Glomerular visceral epithelial cell (primary cell): Measurements from ENCODE around the gene PRKCA.
"Not testable (repeated sequence)": the region's sequence is repeated elsewhere in the genome, so short reads cannot be mapped to it uniquely, and the experiment has no call there.

ENCODE experiments used
- DNase-seq: peaks from one replicate; pipeline ENCODE4 v3.0.0-alpha.2; 2016; ENCODE audit errors: extremely low spot score

The PRKCA gene

DNA sequence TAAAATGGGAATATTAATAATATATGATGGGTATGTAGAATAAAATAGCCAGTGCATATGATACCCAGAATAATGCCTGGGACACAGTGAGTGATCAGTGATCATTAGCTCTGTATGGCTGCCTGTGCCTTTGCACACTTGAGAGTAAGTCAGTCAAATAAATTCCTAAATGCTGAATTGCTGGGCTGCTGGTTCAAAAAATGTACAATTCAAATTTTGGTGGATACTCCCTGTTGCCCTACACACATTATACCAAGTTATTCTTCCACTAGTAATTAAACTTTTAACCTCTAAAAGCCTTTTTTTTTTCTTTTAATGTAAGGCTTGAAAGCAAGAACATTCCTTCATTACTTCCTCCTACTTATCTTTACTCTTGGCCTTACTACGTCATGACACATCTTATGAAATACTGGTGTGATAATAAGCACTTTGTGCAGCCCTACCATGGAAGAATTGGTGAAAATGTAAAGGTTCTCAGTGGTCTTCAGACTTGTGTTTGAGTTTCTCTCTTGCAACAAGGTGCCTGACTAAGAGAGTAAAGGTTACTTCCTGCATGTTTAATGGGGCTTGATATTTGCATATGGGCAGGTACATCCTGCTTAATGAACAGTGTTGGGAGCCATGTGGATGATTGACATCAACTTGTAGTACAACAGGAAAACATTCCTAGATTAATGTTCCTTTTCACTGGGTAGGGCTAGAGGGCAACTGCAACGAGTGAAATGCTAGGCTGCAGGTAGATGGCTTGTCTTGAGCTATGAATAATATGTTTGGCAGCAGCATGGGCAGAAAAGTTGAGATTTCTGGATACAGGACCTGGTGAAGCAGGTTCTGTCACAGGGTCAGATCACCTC lies 84.3 kb downstream of the PRKCA start:
- no peak for DNase-seq

DNA sequence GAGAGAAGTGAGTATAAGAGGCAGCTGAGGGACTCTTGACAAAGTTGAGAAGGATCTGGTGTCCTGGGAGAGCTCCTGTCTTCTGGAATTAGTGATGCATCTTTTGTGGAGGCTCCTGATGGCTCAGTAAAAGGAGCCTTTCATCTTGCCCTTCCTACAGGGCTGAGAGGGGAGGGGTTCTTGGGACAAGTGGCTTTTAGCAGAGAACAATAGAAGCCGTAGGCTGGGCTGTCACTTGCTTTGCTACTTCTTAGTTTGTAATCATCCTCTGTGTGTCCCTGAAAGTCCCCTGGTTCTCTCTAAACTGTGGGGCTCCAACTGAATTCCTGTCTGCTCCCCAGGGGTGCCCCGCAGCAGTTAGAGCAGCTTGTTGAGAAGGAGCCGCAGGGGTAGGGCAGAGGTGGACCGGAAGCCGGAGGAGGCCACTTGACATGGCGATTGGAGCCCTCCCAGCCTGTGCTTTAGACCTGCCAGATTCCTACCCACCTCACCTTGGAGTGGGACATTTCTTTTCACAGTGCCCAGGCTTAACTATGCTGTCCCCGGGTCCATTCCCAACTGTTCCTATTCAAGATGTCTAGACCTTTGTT lies 85.1 kb downstream of the PRKCA start:
- DNase-seq, result no peak

DNA sequence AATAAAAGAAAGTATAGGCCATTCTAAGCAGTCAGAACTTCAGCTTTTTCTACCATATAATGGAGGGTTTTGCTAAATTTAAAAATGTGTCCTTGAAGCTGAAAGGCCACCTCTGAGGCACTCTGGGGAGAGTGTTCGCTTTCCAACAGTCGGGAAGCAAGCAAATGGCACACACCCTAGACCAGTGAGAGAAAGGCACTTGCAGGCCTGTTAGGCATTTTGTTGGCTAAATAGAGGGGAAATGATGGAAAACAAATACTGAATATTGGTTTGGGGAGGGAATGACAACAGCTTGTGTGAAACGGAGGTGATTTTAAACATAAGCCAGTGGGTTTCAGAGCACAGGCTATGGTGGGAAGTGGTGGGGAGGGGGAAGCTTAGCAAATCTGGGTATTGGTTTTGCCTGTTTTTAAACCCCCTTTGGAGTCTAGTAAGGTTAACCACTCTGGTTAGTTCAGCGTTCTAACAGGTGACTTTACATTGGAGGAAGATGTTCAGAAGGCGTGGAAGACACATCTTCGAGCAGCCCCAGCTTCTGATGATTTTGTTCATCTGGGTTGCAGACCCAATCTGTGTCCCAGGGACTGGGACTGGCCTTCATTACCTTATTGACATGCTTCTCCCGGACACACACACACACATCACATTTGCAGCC lies 90.5 kb downstream of the PRKCA start:
- no peak for DNase-seq

DNA sequence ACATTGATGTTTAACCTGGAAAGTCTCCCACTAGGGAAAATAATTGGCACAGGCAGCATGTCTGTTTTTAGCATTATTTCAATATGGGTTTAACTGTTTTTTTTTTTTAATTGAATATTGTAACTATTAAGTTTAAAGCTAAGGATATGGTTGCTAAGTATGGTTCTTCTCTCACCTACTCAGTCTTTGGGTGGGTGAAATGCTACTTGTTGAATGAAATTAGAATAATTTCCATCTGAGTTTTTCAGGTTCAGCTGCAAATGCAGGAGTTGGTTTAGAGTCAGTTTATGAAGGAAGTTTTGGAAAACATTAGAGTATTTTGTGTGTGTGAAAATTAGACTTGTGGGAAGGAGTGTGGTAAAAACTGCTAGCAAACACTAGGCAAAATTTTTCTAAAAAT lies 93.5 kb downstream of the PRKCA start:
- DNase-seq, result no peak

DNA sequence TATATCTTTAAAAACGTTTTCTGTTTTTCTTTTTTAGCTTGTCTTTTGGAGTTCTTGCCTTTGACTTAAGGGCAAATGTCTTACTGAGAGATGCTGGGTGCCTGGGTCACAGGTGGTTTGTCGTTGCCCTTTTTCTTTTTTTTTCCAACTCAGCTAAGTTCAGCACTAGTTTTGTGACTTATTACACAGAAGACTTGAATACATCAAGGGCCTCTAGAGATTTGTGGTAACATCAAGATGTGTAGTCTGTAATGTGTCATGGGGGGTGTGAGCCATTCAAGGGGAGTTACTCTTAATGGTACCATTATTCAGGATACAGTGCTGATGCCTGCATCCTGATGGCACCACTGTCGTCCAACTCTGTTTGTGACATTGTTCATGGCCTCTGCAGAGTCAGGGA lies 95.1 kb downstream of the PRKCA start:
- DNase-seq, result no peak

DNA sequence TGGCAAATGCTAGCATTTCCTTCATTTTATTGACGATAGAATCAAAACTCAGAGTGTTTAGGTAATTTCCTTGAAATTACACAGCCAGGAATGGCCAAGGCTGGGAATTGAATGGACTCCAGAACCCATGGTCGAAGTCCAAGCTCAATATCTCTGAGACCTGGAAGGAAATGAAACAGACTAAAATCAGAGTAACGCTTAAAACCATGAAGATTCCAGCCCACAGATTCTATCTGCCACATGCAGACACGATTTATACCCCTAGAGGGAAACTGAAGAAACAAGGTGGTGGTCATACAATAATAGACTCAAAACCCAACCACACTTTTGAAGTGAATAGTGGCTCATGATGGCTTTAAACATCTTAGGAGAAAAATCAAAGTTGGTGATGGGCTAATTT lies 95.6 kb downstream of the PRKCA start:
- DNase-seq, result no peak

DNA sequence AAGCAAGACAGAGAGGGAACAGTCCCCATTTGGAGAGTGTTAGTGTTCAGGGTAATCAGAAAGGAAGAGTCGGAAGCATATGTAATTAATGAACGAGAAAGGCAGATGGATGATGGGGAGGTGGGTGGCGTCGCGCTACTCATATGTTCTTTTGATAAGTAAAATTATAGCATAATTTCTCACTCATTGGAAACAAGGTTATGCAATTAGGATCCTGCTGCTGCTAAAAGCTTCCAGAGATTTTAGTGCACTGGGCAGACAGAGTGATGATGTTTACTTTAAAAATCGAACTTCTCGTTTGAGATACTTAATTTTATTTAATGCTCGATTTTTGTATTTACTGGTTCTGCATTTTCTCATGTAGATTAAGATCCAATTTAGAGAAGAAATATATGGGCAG lies 96.2 kb downstream of the PRKCA start:
- no peak for DNase-seq

DNA sequence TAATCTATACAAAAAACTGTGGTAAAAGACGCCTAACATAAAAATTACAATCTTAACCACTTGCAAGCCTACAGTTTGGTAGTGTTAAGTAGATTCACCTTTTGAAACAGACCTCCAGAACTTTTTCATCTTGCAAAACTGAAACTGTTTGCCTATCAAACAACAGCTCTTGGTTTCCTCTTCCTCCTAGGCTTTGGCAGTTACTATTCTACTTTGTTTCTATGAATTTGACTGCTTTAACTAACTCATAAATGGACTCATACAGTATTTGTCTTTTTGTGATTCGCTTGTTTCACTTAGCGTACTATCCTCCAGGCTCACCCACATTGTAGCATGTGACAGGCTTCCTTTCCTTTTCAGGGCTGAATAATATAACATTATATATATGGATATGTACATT lies 97.0 kb downstream of the PRKCA start:
- DNase-seq, result no peak

DNA sequence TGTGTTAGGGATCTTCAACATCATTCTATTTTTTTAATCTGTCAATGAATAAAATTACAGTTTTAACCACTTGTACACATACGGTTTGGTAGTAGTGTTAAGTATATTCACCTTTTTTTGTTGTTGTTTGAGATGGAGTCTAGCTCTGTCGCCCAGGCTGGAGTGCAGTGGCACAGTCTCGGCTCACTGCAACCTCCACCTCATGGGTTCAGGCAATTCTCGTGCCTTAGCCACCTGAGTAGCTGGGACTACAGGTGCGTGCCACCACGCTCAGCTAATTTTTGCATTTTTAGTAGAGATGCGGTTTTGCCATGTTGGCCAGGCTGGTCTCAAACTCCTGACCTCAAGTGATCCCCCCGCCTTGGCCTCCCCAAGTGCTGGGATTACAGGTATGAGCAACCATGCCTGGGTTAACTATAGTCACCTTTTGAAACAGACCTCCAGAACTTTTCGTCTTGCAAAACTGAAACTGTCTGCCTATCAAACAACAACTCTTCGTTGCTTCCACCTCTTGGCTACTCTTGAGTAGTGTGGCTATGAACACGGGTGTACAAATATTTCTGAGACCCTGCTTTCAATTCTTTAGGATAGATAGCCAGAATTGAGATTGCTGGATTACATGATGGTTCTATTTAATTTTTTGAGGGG lies 97.8 kb downstream of the PRKCA start:
- not testable (repeated sequence) for DNase-seq

DNA sequence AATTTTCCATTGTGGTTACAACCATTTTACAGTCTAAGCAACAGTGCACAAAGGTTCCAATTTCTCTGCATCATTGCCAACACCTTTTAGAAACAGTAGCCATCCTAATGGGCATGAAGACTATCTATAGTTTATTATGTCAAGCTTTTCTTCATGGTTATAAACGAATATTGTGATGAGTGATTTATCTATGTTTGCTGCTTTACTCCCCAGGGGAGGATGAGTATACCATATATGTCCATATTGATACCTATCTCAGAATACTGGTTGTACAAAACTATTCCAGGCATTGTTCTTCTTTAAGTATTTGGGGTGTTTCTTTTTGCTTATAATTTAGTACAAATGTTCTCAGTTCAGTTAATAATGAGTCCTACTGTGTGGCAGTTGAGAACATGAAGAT lies 98.3 kb downstream of the PRKCA start:
- DNase-seq, result no peak

DNA sequence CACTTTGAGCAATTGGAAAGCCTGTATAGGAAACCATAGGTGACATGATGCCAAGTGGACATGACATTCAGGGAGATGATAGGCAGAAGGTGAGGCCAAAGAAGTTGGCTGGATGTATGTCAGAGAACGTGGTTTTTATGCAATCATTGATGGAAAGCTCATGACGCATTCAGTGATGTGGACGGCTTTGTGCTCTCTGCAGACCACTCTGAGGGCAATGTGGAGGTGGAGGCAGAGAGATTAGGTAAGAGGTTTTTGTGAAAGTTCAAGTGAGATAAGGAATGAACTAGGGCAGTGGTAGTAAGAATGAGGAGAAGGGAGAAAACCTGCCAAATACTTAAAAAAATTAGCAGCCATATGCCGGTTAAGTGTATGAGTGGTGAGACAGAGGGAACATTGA lies 99.0 kb downstream of the PRKCA start:
- no peak for DNase-seq

DNA sequence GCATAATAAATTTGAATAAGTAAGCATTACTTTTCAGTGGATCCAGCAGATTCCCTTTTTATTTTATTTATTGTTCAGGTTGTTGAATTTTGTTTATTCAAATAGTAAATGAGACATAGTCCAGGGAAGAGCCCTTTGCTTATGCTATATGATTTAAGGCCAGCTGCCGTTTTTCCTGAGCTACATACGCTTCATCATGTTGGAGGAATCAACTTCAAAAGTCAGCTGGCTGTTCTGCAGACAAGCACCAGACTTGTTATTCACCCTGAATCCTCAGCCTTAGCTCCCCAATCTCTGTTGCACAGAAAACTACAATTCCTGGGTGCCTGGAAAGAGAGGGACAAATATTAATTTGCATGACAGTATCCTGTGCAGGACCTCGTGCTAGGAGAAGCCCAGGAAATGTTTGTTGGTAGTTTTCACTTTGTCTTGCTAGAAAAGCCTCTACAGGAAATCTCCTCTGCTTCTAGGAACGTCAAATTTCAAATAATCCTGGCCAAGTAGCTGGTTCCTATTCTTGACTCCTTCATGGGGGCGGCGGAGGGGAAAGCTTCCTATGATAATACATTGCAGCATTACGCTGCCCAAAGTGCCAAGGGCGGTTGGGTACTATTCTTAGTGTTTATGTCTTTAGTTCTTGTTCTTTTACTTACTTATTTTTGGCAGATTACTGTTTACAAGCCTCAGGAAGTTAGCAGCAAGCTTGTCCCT lies 101.6 kb downstream of the PRKCA start:
- DNase-seq, result no peak

DNA sequence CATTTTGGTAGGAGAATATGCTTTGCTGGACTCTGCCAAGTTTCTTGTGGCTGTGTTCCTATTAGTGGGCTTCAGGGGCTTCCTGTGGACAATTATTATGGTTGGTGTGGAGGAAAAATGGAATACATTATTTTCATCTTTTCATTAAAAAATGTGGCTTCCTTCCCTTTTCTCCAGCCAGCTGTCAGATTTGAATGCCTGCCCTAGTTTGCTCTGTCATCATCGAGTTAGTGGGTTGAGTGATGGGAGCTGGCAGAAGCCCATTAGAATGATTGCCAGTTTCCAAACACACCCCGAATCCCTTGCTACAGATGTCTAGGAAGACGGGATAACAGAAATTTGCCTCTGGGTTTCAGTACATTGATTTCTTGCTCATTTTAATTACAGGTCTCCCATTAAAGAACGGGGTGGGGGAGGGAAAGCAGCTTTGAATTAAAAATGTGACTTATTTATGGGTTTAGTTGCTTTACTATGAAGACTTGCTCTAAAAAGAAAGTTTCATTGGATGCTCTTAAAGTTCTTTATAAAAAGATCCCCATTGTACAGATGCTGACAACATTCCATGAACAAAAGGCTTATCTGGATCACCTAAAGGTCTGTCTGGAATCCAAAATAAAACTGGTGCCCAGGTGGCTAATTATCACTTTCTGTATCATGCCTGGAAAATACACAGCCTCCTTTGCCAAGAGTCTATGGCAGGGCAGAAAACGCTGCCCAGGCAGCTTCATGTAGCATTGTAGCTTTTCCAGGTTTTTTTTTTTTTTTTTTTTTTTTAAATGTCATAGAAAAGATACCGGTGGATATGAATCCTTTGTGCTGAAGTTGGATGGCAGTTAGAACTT lies 103.6 kb downstream of the PRKCA start:
- no peak for DNase-seq

DNA sequence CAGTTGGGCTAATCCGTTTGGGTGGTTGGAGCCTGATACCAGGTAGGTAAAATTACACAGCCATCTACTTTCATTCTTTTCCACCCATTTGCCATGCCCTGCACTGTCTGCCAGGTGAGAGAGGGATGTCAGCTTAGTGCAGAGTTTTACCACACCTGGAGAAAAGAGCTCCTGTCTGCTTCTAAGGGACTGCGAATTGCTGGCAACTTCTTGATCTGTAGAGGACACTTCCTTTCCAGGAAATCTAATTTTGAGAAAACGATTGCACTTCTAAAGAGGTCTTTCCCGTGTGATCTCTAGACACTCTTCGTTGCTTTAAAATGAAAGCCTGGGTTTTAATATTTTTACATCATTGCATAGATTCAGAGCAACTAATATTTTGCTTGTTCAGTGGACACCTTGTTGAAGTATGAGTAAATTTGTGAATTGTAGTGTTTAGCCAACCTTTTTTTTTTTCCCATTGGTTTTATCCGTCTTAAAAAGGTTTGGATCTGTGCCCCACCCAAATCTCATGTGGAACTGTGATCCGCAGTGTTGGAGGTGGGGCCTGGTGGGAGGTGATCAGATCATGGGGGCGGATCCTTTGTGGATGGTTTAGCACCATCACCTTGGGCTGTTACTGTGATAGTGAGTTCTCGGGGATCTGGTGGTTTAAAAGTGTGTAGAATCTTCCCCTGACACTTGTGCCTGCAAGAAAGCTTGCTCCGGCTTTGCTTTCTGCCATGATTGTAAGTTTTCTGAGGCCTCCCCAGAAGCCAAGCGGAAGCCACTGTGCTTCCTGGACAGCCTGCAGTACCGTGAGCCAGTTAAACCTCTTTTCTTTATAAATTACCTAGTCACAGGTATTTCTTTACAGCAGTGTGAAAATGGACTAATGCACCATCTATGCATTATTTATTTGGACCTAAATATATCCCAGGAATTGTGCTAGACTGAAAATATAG lies 104.6 kb downstream of the PRKCA start:
- DNase-seq, result no peak

DNA sequence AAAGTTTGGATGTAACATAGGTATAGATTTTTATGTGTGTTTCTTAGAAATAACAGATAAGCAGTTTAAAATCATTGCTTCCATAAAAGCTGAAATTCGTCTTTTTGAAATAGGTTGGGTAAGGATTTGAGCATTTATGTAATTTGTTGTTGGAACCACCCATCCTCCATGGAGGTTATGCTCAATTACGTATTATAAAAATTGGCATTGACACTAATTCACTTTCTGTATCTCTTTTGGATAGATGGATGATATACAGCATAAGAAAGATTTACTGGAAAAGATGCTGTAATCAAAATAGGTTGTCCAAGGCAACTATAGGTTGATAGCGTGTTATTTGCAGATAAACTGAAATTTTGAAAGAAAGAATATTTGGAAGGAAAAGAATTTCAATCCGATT lies 105.5 kb downstream of the PRKCA start:
- no peak for DNase-seq

DNA sequence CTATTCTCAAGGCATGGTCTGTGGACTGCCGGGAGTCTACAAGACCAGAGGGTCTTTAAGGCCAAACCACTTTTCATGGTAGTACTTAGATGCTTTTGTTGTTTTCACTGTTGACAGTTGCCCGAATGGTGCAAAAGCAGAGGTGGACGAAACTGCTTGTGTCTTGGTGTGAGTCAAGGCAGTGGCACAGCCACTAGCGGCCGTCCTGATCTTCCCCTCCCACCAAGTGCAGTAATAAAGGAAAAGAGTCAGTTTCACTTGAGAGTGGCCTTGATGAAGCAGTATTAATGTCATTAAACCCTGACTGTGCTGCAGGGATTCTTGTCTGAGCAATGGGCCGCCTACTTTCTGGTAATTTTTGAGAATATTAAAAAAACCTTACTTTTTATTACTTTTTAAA lies 109.1 kb downstream of the PRKCA start:
- DNase-seq, result no peak

DNA sequence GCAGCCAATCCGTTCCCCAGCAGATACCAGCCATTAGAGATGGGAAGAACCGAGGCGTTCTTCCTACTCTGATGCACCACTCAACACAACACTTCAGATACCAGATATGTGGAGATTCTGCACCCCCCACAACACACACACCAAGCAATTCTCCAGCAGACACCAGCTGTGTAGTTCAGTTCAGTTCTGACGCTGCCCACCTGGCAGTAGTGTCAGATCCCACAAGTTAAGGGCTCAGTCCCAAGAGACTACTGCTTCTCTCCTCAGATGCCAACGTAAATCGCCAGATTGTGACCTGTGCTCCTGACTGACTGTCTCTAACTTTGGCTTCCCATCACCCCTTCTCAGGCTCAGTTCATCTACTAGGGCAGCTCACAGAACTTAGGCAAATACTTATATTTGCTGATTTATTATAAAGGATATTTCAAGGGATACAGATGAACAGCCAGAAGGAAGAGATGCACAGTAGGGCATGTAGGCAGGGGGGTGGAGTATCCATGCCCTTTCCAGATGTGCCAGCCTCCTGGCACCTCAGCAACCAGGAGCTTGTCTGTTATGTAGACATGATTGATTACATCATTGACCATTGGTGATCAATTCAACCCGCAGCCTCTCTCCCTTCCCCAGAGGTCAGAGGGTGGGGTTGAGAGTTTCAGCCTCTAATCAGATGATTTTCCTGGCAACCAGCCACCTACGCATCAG lies 110.6 kb downstream of the PRKCA start:
- no peak for DNase-seq

DNA sequence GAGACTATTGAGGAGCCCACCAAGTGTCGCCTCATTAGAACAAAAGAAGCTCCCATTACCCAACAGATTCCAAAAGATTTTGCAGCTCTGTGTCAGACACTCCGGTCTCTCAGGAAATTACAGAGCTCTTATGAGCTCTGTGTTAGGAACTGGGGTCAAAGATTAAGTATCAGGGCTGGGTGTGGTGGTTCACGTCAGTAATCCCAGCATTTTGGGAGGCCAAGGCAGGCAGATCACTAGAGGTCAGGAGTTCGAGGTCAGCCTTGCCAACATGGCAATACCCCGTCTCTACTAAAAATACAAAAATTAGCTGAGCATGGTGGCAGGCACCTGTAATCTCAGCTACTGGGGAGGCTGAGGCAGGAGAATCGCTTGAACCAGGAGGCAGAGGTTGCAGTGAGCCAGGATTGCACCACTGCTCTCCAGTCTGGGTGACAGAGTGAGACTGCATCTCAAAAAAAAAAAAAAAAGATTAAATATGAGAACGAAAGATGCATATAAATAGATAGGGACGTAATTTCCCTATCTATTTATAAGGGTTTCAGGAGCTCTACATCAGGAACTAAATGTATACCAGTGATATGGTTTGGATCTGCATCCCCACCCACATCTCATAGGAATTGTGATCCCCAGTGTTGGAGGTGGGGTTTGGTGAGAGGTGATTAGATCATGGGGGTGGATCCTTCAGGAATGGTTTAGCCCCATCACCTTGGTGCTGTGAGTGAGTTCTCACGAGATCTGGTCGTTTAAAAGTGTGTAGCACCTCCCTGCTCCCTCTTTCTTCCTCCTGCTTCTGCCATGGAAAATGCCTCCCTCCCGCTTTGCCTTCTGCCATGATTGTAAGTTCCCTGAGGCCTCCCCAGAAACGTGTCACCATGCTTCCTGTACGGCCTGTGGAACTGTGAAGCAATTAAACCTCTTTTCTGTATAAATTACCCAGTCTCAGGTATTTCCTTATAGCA lies 111.4 kb downstream of the PRKCA start:
- DNase-seq, result no peak
